ENCODE results near the gene ARHGEF11. TPM values are rescaled to one million over a fixed set of nuclear protein-coding genes. Genes with fewer than 3 reads are reported as not detected.

ARHGEF11 gene
- total RNA-seq, 1 experiment from 2014 or later: 31.5 TPM

- H3K4me1 ChIP-seq (replicated peaks; ENCODE audit: insufficient read depth): no peaks in the 10 kb centered on the region
- TF ChIP-seq EZH2 (IDR thresholded peaks at IDR 0.05; ENCODE audit: low read depth) (no peak), CTCF (conservative IDR thresholded peaks at IDR 0.05) (no peak)
- H3K4me2 ChIP-seq: no peak overlapping the region
- BruUV-seq (replicated peaks): no TSS peak
- H2AFZ ChIP-seq: no peak overlapping the region
- no peak overlapping the region for H3K4me3 ChIP-seq
- no peaks in the 10 kb centered on the region for H3K9me3 ChIP-seq (ENCODE audit: insufficient read depth, low read depth)
- peaks cover 4% of the 10 kb centered on the region; the same call in 1 of the 2 replicates for H3F3A ChIP-seq (ENCODE audit: insufficient read depth, low read depth)
- 0 out of 2 replicates have a peak, but pooled peaks cover 4% of the 10 kb centered on the region for H3K9me2 ChIP-seq (ENCODE audit: insufficient read depth)
- intact Hi-C loops (cut with micrococcal nuclease; ENCODE audit: unreplicated experiment): no loop called here
- no peaks in the 10 kb centered on the region for H3K79me2 ChIP-seq (ENCODE audit: low read depth)
- POLR2A ChIA-PET (ENCODE audit: unreplicated experiment): no interaction called here
- no peaks in the 10 kb centered on the region for H4K20me1 ChIP-seq (ENCODE audit: insufficient read depth)
- CTCF ChIA-PET: no interaction called here
- H3K36me3 ChIP-seq (ENCODE audit: low read depth): peaks cover 30% of the 10 kb centered on the region; the same call in 1 of the 2 replicates
- H3K27me3 ChIP-seq (ENCODE audit: insufficient read depth, low read depth): no peaks in the 10 kb centered on the region
- H3K27ac ChIP-seq: no peak overlapping the region
- DNase-seq: no peak
Measured at GRCh38 chr1:156973417-156973816, 72.1 kb downstream of the ARHGEF11 start.

GRCh38 chr1:156970017-156970416, 75.5 kb downstream of the ARHGEF11 start:
- Histone ChIP-seq H3K4me3 (no peak overlapping the region), H3F3A (ENCODE audit: insufficient read depth, low read depth) (peaks cover 4% of the 10 kb centered on the region; the same call in 1 of the 2 replicates), H3K79me2 (ENCODE audit: low read depth) (no peaks in the 10 kb centered on the region), H3K27ac (no peak overlapping the region), H3K27me3 (ENCODE audit: insufficient read depth, low read depth) (no peaks in the 10 kb centered on the region), H3K9me2 (ENCODE audit: insufficient read depth) (no peaks in the 10 kb centered on the region), H3K9me3 (ENCODE audit: insufficient read depth, low read depth) (no peaks in the 10 kb centered on the region), H2AFZ (no peak overlapping the region), H4K20me1 (ENCODE audit: insufficient read depth) (no peaks in the 10 kb centered on the region), H3K4me1 (replicated peaks; ENCODE audit: insufficient read depth) (no peaks in the 10 kb centered on the region), H3K36me3 (ENCODE audit: low read depth) (peaks cover 5% of the 10 kb centered on the region), H3K4me2 (no peak overlapping the region)
- intact Hi-C loops (cut with micrococcal nuclease; ENCODE audit: unreplicated experiment): no loop called here
- POLR2A ChIA-PET (ENCODE audit: unreplicated experiment): no interaction called here
- DNase-seq: no peak
- peak; percentile 56 for TF ChIP-seq CTCF (conservative IDR thresholded peaks at IDR 0.05)
- no peak for TF ChIP-seq EZH2 (IDR thresholded peaks at IDR 0.05; ENCODE audit: low read depth)
- no TSS peak for BruUV-seq (replicated peaks)
- CTCF ChIA-PET: interaction anchor here (0.6 to 1.4 kb wide), 4 partner anchors 9 to 186 kb away, joined by 3 to 5 read pairs (median 4); no protein-coding TSS in a partner anchor

- H3K27ac ChIP-seq: no peak overlapping the region
- H2AFZ ChIP-seq: no peak overlapping the region
- ChIA-PET POLR2A (ENCODE audit: unreplicated experiment) (no interaction called here), CTCF (interaction anchor here (1.4 kb wide), 1 partner anchor 12 kb away, joined by 3 read pairs; no protein-coding TSS in a partner anchor)
- H3K27me3 ChIP-seq (ENCODE audit: insufficient read depth, low read depth): no peaks in the 10 kb centered on the region
- no TSS peak for BruUV-seq (replicated peaks)
- no peaks in the 10 kb centered on the region for H4K20me1 ChIP-seq (ENCODE audit: insufficient read depth)
- no peaks in the 10 kb centered on the region for H3K9me3 ChIP-seq (ENCODE audit: insufficient read depth, low read depth)
- H3K4me3 ChIP-seq: no peak overlapping the region
- H3K9me2 ChIP-seq (ENCODE audit: insufficient read depth): no peaks in the 10 kb centered on the region
- no peak for DNase-seq
- intact Hi-C loops (cut with micrococcal nuclease; ENCODE audit: unreplicated experiment): loop anchor here (10.0 kb wide), 1 partner anchor 75 kb away; the partner anchor contains the start of gene ARHGEF11
- no peaks in the 10 kb centered on the region for H3K79me2 ChIP-seq (ENCODE audit: low read depth)
- H3F3A ChIP-seq (ENCODE audit: insufficient read depth, low read depth): peaks cover 4% of the 10 kb centered on the region; the same call in 1 of the 2 replicates
- no peaks in the 10 kb centered on the region for H3K4me1 ChIP-seq (replicated peaks; ENCODE audit: insufficient read depth)
- peaks cover 1% of the 10 kb centered on the region for H3K36me3 ChIP-seq (ENCODE audit: low read depth)
- H3K4me2 ChIP-seq: no peak overlapping the region
- TF ChIP-seq EZH2 (IDR thresholded peaks at IDR 0.05; ENCODE audit: low read depth): no peak
- no peak for TF ChIP-seq CTCF (conservative IDR thresholded peaks at IDR 0.05)
Measured at GRCh38 chr1:156969496-156969895, 76.0 kb downstream of the ARHGEF11 start.
